HG02870 (cell line): Measurements from ENCODE around the gene MKI67.
"Not testable (repeated sequence)": the region's sequence is repeated elsewhere in the genome, so short reads cannot be mapped to it uniquely, and the experiment has no call there.

Source experiments
- ATAC-seq: cut with Tn5 transposase; IDR thresholded peaks from one replicate; pipeline ENCODE4 v1.9.1; 2021; ENCODE audit warnings: mild to moderate bottlenecking, moderate library complexity; ENCODE audit not compliant: unreplicated experiment

Gene MKI67

DNA sequence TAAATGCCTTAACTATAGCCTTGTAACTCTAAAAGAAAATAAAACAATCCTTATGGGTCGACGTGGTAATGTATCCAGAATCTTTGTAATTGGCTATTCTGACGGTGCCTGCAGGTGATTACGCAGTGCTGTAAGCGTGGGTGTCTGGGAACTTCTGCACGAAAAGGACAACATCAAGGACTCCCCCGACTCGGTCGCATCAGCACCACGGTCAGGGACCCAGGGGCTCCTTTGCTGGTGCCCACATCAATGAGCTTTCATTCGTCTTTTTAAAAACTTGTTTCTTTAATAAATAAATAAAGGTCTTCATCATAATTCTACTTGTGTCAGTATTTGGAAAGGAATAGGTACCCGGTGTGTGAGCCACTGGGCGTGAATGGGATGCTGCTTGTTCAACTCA lies 13.2 kb downstream of the MKI67 start:
- no peak for ATAC-seq

DNA sequence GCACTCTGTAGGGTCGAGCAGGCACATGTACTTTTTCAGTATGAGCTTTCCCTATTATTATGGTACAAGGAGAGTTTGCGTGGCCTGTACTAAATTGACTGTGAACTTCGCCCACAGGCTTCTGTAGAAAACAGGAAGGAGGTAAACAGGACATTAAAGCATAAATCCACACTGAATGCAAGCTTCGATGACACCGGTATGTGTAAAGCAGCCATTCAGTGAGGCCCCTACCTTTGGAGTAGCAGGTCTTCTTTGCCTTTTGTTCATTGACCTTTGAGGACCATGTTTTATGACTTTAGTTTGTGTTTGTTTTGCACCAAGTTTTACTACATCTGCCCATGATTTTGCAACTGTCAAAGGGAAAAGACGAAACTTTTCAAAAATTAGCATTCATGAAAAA lies 14.5 kb downstream of the MKI67 start:
- no peak for ATAC-seq

DNA sequence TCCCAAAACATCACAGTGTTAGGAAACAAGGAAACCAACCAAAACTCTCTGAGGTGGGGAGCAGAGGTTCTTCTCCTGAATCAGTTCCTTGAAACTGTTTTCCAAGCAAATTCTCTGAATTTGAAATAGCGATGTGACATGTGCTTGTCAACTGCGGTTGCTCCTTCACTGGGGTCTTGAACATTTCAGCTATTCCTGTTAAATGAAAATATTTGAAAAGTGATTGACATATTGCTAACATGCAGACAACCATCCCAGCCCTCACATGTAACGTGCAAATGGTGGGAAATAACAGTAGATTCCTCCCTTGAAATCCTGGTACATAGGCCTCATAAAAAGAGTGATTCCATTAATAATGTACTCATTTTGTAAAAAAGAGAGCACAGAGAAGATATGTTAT lies 15.9 kb downstream of the MKI67 start:
- ATAC-seq = no peak

DNA sequence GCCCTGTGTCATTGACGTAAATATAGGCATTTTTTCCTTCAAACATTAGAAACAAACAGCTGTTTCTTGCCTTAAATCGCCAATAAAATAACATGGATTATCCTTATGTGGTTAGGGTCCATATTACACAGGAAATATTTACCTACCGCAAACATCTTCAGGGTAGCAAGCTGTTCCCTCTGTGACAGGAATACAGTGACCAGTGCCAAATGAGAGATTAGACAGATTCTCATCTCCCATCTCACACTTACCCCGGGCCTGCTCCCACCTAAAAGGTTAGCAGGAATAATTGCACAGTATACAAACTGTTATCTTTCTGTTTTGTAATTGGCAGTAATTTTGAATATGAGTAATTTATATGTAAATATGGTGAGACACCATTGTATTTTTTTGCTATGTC lies 16.5 kb downstream of the MKI67 start:
- ATAC-seq = no peak

DNA sequence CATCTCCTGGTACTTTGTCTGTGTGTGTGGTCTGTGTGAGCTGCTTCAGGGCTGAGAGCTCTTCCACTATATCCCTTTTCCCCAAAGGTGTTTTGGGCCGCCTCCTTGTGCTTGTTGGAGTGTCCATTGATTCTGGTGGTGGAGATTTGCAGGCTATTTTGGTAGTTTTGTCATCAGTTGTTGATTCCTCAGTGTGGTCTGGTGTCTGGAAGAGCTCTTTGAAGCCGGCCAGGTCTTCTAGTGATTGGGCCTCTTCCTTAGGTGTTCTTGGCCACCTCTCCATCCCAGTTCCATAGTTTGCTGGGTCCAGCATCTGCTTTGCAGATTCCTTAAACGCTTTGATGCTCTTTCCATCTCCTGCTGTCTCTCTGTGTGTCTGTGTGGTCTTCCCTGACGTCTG lies 20.8 kb downstream of the MKI67 start:
- ATAC-seq = no peak

DNA sequence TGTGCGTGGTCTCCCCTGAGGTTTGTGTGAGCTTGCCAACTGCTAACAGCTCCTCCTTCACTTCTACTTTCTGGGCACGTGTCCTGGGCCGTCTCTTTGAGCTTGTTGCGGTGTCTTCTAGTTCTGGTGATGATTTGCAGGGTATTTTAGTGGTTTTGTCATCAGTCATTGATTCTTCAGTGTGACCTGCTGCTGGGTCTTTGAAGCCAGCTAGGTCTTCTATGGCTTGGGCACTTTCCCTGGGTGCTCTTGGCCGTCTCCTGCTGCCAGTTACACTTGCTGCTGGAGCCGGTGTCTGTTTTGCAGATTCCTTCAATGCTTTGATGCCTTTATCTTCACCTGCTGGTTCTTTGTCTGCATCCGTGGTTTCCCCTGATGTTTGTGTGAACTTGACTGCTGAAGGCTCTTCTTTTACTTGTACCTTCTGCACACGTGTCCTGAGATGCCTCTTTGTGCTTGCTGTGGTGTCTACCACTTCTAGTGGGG lies 23.0 kb downstream of the MKI67 start:
- no peak for ATAC-seq

DNA sequence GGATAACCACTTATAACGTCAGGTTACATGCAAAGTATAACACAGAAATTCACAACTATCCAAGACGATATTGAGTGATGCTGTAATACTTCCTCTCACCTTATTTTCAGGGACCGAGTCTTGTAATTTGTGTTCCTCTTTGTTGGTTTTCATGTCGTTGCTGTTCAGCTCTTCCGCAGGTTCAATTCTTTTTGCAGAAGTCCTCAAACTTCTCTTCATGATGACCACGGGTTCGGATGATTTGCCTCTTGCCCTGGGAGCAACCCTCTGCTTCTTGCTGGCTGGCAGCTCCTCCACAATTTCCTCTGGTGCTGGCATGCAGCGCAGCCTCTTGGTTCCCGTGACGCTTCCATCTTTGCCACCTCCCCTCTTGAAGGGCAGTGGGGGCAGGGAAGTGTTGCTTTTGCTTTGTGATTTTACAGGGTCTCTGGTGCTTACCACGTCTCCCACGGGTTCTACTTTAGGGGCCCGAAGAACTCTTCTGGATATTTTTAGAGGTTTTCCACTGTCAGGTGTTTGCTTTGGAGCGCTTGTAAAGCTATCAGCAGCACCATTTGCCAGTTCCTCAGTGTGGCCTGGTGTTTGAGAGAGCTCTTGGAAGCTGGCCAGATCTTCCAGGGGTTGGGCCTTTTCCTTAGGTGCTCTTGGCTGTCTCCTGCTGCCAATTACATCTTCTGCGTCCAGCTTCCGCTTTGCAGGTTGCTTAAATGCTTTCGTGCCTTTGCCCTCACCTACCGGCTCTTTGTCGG lies 23.6 kb downstream of the MKI67 start:
- ATAC-seq = no peak

DNA sequence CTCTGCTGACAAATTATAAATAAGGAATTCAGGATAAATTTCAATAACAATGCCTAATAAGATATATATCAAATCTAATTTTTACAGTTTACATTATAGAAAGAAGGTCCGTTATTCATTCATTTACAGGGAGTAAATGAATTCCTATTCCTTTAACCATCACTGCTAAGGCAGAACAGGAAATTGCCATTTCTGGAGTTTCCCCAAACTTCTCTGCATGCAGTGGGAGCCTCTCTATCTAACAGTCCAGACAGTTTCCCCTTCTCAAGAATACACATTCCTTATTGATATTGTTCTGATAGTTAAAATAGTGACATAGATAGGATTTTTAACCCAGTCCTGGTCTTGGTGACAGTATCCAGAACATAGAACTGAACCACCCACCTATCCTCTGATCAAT lies 24.3 kb downstream of the MKI67 start:
- ATAC-seq = no peak

DNA sequence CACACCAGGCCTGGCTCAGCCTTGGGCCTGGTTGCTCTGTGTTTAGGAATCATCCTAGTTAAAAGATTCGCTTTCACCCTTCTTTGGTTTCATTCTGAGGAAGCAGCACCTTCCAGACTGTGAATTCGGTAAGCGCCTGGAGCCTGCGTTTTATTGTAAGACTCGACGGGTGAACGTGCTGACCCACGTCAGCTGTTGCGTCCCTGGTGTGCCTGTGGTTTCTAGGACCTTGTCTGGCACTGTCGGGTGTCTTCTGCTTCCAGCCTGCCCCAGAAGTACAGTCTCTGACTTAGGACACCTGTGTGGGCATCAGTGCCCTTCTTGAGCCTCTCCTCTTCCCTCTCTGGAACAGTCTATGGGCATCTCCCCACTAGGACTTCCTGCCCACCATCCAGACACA lies 26.3 kb downstream of the MKI67 start:
- ATAC-seq = no peak

DNA sequence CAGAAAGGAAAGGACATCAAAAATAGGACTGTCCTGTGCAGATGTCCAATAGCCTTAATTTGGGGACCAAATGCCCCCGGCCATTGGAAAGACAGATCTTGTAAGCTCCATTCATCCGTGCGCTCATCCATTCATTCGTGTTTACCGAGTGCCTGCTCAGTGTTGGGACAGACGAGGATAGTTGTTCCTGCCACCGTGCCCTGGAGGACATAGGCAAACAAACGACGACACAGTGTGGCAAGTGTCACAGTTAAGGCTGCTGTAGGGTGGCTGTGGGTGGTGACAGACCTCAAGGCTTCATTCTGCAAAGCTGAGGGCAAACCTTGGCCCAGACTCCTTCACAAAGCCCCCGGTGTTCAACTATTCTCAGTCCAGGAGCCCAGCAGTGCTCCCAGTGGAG lies 27.6 kb downstream of the MKI67 start:
- no peak for ATAC-seq

DNA sequence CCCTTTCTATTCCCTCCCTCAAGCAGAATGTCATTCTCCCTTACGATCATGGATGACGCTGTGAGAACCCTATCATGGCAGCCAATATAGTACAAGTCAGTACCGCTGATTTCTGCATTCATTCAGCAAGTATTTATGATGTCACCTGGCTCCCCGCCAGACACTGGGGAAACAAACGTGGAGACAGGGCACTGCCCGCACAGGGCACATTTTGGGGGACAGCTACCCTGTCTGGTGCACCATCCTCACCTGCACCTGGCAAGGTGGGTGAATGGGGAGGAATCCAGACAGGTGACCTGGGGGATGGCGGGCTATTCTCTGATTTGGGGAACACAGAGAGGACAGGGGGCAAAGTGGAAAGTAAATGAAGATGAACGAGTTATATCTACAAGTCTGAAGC lies 28.4 kb downstream of the MKI67 start:
- ATAC-seq = no peak

DNA sequence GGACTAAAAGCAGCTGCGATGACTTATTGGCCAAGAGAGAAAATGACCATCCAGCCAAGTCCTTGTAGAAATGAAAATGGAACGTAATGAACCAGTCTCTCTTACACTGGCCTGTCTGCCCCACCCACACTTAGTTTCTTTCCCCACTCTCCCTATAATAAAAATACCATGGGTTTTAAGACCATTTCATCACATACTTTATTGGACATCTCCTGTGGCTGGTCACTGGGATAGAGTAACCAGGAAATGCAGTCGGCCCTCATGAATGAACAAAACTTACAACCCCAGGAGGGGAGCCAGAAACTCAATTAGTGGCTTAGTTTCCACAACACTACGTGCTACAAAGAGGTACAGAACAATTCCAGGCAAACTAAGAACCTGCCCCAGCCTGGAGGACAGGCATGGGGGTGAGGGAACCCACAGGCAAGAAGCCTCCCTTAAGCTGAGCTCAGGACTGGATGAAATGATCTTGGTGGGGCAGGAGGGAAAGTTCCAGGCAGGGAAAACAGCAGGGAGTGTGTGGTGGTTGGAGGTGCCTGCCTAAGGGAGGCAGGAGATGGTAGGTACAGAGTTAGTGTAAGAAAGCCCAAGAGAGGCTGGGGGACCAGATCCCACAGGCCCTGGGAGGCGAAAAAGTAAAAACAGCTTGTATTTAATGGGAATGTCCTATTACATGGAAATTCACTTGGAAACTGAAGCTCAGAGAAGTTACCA lies 29.6 kb downstream of the MKI67 start:
- no peak for ATAC-seq

DNA sequence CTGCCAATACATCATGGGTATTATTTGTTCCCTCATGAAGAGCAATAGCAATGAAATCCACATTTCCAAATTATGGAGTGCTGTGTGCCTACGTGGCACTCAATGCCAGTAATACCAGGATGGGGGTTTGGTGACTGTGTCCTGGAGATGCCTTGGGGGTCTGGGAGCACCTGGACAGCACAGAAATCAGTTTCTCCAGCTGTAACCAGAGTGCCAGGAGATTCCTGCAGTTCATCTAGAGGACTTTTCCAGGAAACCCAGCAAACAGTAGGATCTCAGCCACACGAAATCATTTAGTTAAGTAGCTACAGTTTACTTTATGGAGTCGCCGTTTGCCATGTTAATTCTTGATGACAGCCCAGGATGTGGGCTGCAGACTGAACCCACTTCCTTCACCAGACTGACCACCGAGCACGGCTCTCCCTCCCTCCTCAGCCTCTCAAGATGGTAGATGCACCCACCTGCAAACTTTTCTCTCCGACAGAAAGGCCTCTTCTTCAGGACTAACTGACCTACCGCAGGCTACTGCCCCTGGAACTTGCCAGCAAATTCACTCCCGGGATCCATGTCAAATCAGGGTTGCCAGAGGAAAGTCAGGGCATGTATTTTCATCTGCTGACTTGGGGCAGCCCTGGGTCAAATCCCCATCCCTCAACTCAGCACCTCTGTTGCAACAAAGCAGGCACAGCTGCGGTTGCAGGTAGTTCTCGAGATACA lies 30.3 kb downstream of the MKI67 start:
- ATAC-seq = peak; percentile 33

DNA sequence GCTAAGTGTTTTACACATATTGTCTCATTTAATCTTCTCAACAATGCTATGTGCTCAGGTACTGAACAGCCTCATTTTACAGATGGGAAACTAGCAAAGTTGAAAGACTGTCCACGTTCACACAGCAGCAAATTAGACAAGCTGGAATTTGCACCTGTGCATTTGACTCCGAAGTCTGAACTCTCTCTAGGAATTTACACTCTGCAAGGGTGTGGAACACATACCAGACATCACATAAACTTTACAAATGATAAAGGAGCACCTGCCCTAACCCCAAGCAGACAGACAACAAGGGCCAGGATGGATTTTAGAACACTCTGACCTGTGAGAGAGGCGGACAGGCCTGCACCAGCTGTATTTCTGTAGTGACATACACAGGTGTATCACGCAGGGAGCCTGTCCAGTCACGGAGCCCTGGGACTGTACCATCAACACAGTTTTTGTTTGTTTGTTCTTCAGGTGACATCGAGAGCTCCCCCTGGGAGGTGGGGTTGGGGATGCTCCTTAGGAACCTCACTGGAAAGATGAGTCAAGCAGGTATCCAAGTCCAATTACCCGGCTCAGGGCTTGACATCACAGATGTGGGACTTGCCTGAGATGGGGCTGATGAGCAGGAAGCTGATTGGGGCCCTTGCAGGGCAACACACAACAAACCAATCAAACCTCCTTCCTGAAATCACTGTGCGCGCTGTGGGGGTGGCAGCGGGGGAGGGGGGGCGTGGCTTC lies 31.0 kb downstream of the MKI67 start:
- ATAC-seq = peak; percentile 85

DNA sequence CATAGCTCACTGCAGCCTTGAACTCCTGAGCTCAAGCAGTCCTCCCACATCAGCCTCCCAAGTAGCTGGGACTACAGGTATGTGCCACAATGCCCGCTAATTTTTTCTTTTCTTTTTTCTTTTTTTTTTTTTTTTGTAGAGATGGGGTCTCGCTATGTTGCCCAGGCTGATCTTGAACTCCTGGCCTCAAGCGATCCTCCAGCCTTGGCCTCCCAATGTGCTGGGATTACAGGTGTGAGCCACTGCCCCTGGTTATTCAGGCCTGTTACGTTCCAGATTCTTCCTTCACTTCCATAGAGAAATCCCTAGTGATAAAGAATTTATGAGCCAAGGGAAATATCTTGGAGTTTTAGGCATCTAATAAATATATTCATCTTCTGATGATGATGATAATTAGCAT lies 31.6 kb downstream of the MKI67 start:
- ATAC-seq = not testable (repeated sequence)

DNA sequence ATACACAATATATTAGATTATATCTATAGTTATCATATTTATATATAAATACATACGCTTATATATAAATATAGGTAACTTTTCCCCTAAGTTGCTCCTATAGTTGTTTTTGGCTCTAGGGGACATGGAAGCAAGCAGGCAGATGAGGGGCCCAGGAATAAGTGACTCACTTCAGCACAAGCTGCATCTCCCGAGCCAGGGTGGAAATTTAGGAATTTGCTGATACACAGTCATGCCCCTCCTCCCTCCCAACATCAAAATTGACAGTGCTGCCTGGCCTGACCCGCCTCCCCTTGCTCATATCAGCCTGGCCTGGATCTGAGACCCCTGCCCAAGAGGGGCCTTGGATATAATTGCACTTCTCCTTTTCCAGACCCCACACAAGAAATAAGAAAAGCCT lies 33.8 kb downstream of the MKI67 start:
- ATAC-seq = no peak

DNA sequence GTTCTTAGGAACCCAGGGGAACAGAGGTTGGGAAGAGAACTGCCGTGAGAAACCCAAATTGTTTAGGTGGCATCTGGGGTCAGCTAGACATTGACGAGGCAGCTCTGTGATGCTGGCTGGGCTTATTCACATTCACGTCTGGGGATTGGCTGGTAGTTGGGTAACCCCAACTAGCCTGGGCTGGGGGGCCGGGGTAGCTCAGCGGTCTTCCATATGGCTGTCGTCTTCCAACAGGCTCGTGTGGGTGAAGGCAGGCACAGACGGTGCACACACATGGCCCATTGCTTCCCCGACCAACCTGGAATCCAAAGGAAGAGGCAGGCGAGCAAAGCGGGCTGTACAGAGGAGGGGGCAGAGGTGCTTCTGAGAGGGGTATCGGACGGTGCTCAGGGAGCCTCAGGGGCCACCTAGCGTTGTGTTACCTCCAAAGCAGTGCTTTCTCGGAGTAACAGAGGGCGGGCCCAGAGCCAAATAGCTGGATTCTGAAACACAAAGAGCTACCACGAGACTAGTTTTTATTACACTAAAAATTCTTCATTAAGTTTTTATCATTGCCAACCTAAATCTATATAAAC lies 34.5 kb downstream of the MKI67 start:
- no peak for ATAC-seq

DNA sequence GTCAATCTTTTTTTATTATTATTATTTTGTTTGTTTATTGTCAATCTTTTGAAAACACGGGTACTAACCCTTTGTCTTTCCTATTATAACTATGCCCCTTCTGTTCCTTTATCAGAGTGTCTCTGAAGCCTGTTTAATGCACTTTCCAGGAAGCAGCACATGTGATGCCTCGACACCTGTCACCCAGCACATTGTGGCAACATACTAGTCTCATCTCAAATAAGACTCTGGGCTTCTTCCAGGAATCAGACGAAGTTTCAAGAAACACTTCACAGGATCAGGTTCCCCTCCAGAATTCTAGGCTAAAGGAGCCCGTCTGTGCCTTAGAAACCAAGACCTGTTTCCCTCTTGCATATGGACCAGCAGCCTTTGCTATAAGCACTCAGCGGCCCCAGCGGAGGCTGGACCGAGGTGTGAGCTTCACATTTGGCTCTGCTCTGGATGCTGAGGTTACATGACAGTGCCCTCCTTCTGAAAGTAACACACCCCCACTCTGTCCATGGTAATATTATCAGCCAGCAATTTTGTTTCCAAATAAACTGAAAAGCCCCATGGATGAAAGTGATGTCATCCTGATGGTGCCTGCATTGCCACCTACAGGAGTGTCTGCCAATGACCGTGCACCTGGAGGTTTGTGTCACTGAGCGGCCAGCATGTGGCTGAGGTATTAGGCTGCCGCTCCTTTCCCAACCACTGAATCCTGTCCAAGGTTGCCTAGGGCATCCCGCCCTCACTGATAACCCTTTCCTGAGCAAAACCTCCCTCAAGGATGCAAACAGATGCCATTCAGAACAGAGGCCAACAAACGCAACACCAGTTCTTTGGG lies 38.1 kb downstream of the MKI67 start:
- ATAC-seq = no peak

DNA sequence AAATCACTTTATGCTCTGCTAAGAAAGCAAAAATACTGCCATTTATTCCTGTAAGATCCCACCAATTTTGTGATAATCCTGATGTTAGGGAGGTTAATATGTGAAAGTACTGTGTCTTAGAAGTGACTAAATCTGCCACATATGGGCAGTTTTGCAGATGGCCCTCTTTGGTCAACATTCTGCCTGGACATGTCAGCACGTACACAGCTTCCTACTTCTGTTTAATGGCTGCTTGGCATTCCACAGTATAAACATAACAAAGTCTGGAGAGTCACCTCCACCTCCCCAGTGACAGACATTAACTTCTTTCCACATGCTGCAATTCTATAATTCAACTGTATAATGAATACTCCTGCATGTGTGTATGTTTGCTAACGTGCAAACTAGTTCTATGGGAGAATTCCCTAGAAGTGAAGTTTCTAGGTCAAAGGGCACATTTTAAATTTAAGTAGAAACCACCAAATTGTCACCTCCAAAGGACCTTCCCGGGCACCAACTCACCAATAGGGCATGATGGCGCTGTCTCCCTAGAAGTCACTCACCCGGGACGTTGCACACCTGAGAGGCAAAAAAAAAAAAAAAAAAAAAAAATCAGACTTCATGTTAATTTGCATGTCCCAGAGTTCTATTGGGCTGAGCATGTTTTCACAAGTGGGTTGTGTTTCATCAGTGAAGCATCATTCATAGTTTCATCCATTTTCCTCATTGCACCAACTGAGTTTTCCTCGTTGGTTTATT lies 38.9 kb downstream of the MKI67 start:
- ATAC-seq = no peak
